ENCODE measurements around the gene SLC9A2.

Gene SLC9A2

GRCh38 chr2:102758439-102758838 is 139.1 kb downstream of the SLC9A2 start:
- H3K79me2 ChIP-seq (ENCODE audit: control insufficient read depth, insufficient read depth, low read length, unreplicated experiment) = no peaks in the 10 kb centered on the region
- H3K4me3 ChIP-seq (ENCODE audit: low read depth, low read length) = no peak overlapping the region
- H2AFZ ChIP-seq (ENCODE audit: low read length, unreplicated experiment) = no peak overlapping the region
- H3K27me3 ChIP-seq (ENCODE audit: insufficient read depth, low read length) = no peaks in the 10 kb centered on the region
- no peaks in the 10 kb centered on the region for H3K36me3 ChIP-seq (ENCODE audit: insufficient read depth, low read length)
- no peak overlapping the region for H3K27ac ChIP-seq (ENCODE audit: low read depth, low read length)
- no peaks in the 10 kb centered on the region for H3K4me1 ChIP-seq (ENCODE audit: control insufficient read depth, insufficient read depth, low read length, unreplicated experiment)
